Measurements from ENCODE around the gene PANK4.
"Not testable (repeated sequence)": the region's sequence is repeated elsewhere in the genome, so short reads cannot be mapped to it uniquely, and the experiment has no call there.

The PANK4 gene

DNA sequence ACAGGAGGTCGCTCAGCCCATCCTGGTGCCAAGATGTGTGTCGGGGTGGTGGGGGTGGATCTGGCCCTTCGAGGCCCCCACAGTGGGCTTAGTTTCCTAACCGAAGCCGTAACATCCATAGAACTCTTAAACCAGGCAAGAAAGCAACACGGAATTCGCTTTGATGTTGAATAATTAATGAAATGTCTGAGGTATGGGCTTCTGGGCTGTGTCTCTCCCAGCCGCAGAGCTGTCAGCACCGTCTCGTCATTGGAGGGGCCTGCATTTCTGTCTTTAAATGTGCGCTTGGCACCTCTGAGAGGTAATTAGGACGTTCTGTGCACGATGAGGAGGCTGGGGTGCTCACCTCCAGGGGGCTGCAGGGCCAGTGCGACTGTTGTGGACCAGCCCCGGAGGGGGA is 63.6 kb downstream of the PANK4 start:
- DNase-seq, result no peak
- Mint-ChIP-seq H3K27ac (no peak overlapping the region), H3K36me3 (ENCODE audit: insufficient read depth) (no peaks in the 10 kb centered on the region), H3K27me3 (peaks cover 0 to 25% of the 10 kb centered on the region in 2 donors), H3K4me3 (no peak overlapping the region), H3K9me3 (no peaks in the 10 kb centered on the region), H3K4me1 (ENCODE audit: low read depth in 2 of 2) (peaks cover 9 to 15% of the 10 kb centered on the region in 2 donors)
- no peak for ATAC-seq (replicated peaks)

DNA sequence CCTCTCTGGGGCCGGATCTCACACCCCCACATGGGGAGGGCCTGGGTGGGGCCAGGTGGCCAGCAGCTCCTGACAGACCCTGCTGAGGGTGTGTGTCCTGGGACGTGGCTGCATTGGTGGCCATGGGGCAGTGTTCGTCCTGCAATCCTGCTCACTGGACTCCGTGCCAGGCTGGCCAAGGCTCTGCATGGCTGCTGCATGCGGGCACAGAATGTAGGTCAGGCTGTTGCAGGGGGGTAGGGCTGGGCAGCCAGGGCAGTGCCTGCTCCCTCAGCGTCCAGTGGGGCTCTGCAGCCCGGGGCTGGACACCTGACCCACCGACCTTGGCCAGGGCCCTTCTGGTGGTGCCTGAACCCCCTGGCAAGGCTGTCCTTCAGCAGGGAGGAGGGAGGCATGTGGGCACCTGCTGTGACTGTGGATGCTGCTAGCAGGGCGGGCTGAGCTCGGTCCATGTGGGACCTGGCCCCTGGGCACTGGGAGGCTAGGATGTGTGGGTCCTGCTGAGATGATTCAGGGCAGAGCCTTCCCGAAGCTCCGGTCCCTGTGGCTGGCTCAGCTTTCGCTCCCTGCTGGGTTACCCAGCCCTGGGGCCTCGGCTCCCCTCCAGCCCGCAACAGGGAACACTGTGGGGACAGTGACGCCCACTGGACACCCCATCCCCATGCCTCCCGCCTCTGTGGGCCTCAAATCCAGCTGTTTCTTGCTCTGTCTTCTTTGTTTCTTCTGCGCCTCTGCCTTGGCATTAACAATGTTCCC is 65.2 kb downstream of the PANK4 start:
- Mint-ChIP-seq H3K9me3 (no peaks in the 10 kb centered on the region), H3K4me3 (no peak overlapping the region), H3K4me1 (ENCODE audit: low read depth in 2 of 2) (peaks cover 5 to 11% of the 10 kb centered on the region in 2 donors), H3K36me3 (ENCODE audit: insufficient read depth) (no peaks in the 10 kb centered on the region), H3K27ac (no peak overlapping the region), H3K27me3 (peaks cover 0 to 25% of the 10 kb centered on the region in 2 donors)
- ATAC-seq (replicated peaks), result no peak
- no peak for DNase-seq

DNA sequence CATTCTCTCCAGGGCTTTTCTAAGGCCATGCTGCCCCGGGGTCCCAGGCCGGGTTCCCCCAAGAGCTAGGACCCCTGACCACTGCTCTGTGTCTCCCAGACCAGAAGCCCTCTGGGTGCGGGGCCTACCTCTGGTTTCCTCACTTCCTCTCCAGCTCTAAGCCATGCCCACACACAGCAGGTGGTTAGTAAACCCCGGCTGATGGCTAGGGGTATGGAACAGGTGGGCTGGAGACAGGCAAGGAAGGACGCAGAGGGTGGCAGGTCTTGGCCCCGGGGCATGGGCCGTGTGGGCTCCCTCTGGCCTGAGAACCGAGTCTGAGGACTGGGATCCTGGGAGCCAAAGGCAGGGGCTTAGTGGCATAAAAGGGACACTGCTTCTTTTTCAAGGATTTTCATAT is 66.2 kb downstream of the PANK4 start:
- ATAC-seq (replicated peaks), result no peak
- Mint-ChIP-seq H3K4me1 (ENCODE audit: low read depth in 2 of 2) (peaks cover 5 to 8% of the 10 kb centered on the region in 2 donors), H3K27ac (no peak overlapping the region), H3K4me3 (no peak overlapping the region), H3K36me3 (ENCODE audit: insufficient read depth) (no peaks in the 10 kb centered on the region), H3K9me3 (no peaks in the 10 kb centered on the region), H3K27me3 (peaks cover 0 to 25% of the 10 kb centered on the region in 2 donors)
- no peak for DNase-seq

DNA sequence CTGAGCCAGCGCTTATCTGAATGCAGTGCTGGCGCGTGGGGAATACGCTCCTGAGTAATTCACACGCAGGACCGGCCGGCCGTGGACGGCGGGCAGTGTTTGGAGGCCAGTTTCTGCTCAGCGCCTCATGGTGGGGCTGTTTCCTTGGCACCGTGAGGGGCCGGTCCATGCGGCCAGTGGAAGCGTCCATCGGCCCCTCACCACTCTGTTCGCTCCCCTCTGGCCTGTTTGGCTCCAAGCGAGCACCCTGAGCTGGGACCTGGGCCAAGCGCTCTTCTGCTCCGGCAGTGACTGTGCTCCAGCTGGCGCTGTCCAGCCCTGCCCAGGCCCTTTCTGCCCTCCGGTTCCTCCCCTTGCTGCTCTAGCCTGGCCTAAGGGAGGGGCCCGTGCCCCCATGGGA is 66.6 kb downstream of the PANK4 start:
- H3K9me3 Mint-ChIP-seq, result no peaks in the 10 kb centered on the region
- no peaks in the 10 kb centered on the region for H3K36me3 Mint-ChIP-seq (ENCODE audit: insufficient read depth)
- H3K27me3 Mint-ChIP-seq, result peaks cover 0 to 25% of the 10 kb centered on the region in 2 donors
- DNase-seq, result no peak
- no peak overlapping the region for H3K4me3 Mint-ChIP-seq
- no peak for ATAC-seq (replicated peaks)
- H3K27ac Mint-ChIP-seq, result no peak overlapping the region
- H3K4me1 Mint-ChIP-seq (ENCODE audit: low read depth in 2 of 2), result peaks cover 5 to 8% of the 10 kb centered on the region in 2 donors

DNA sequence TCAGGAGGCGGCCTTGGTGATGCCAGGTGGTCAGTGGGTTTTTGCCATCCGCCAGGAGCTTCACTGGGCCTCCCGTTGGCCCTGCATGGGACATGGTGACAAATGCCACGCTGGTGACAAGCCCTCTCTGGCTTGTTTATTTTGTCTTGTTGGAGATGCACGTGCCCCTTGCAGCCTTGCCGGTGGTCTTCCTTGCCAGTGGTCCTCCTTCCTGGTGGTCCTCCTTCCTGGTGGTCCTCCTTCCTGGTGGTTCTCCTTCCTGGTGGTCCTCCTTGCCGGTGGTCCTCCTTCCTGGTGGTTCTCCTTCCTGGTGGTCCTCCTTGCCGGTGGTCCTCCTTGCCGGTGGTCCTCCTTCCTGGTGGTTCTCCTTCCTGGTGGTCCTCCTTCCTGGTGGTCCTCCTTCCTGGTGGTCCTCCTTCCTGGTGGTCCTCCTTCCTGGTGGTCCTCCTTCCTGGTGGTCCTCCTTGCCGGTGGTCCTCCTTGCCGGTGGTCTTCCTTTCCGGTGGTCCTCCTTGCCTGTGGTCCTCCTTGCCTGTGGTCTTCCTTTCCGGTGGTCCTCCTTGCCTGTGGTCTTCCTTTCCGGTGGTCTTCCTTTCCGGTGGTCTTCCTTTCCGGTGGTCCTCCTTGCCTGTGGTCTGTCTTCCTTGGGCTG is 67.2 kb downstream of the PANK4 start:
- H3K4me1 Mint-ChIP-seq (ENCODE audit: low read depth in 2 of 2); H3K27ac Mint-ChIP-seq; H3K36me3 Mint-ChIP-seq (ENCODE audit: insufficient read depth); ATAC-seq (replicated peaks); DNase-seq; H3K9me3 Mint-ChIP-seq; H3K4me3 Mint-ChIP-seq: not testable (repeated sequence)
- H3K27me3 Mint-ChIP-seq, result peaks cover 0 to 20% of the 10 kb centered on the region in 2 donors

DNA sequence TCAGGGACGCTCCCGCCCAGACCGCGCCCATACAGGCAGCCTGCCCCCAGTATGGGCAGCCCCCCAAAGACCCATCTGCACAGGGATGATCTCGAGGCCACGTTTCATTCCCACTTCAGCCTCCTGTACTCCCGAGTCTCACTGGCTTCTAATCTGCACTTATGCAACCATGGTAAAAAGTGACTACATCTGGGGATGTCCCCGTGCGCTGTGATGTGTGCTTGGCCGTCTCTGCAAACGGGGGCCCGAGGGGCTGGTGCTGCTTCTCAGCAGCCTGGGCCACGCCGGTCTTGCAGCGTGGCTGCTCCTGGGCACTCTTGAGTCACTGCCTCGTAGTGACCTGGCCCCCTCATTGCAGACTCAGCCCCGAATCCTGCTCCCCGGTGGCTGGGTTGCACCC is 67.7 kb downstream of the PANK4 start:
- ATAC-seq (replicated peaks) (no peak), DNase-seq (no peak)
- Mint-ChIP-seq H3K4me1 (ENCODE audit: low read depth in 2 of 2) (peaks cover 2 to 5% of the 10 kb centered on the region in 2 donors), H3K27me3 (peaks cover 0 to 16% of the 10 kb centered on the region in 2 donors), H3K4me3 (no peak overlapping the region), H3K36me3 (ENCODE audit: insufficient read depth) (no peaks in the 10 kb centered on the region), H3K27ac (no peak overlapping the region), H3K9me3 (no peaks in the 10 kb centered on the region)
